NCI-H774 (cell line): ENCODE data around the gene C3AR1.
"Not testable (repeated sequence)": the region's sequence is repeated elsewhere in the genome, so short reads cannot be mapped to it uniquely, and the experiment has no call there.

Experiments
- DNase-seq: peaks from one replicate; lab custom pipeline; 2025; lab: John Stamatoyannopoulos, UW

C3AR1 gene

DNA sequence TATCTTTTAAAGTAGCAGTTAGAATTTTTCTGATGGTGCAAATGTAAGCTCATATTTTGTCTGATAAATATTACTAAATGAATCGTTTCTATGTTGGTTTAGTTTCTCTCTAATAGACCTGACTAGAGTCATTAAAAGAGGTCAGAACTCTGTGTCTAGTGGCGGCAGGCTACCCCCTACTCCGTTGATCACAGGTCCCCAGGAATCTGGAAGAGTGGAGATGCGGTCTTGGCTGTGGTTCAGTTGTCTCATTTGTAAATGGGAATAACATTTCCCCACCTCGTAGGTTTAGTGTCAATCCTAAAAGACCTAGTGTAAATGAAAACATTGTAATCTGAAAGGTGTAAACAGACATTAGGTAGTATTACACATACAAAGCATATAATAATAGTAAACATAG is 38.3 kb downstream of the C3AR1 start:
- no peak for DNase-seq

DNA sequence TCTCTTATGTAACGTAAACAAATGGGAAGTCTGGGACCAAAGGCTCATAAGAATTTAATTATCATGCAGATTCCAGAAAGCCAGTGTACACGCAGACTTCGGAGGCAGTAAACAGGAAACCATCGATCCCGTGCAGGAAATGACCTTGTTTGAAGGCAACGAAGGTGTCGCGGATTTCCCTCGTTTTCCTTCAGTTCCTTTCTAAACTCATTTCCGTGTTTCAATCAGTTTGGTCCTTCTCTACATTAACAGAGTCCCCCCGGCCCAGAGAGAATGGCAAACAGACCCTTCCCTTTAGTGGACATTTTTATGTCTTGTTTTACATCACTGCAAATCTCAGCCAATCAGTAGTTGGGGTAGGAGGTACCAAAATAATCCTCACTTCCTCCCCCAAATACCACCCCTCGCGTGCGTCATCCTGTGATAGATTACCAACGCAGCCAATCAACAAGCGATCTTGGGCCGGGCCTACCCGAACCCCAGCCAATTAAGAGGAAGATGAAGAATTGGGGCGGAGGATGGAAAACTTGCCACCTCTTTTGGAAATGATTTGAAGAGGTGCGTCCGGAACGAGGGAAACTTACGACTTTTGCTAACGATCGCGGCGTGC is 39.8 kb downstream of the C3AR1 start:
- DNase-seq: peak; percentile 99

DNA sequence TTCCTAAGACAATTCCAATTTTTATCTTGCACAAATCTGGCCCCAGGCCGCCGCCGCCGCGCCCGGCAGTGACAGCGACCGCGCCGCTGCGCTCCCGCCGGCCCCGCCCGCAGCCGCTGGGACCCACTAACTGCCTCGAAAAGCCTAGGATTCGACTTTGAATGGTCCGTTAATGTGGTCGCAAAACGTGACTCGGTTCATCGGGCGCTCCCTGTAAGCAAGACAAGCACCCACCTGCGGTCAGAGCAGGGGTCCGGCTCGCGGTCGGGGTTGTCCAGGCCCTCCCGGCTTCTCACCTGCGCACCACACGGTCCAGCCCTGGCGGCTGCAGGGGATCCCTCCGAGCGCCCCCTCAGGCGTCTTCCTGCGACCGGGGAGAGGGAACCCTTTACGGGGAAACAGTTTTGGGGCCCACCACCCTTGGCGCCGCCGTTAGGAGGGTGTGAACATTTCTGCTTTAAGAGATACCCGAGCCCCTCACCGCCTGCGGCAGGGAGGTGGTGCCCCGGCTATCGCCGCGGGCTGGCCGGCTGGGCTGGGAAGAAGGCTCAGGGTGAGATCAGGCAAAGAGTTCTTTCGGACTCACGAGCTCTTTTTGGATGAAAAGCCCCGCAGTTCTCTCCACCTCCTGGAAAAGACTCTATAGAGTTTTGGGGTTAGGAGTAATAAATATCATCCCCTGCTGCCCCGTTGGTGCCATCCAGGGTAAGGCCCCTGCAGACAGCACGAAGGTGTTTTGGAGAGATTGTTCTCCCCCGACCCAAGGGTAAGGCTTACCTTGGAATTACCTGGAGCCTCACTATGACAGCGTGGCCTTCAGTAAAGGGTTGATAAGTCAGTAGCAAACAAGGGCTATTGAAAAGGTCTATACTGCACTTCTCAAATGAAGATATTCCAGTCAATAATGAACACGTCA is 47.2 kb downstream of the C3AR1 start:
- no peak for DNase-seq

DNA sequence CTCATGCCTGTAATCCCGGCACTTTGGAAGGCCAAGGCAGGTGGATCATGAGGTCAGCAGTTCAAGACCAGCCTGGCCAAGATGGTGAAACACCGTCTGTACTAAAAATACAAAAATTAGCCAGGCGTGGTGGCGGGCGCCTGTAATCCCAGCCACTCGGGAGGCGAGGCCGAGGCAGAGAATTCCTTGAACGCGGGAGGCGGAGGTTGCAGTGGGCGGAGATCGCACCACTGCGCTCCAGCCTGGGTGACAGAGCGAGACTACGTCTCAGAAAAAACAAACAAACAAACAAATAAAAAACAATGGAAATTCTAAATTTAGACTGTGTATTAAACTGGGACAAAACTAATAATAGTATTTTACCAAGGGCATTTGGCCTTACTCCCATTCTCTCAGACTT is 47.9 kb downstream of the C3AR1 start:
- DNase-seq: not testable (repeated sequence)

DNA sequence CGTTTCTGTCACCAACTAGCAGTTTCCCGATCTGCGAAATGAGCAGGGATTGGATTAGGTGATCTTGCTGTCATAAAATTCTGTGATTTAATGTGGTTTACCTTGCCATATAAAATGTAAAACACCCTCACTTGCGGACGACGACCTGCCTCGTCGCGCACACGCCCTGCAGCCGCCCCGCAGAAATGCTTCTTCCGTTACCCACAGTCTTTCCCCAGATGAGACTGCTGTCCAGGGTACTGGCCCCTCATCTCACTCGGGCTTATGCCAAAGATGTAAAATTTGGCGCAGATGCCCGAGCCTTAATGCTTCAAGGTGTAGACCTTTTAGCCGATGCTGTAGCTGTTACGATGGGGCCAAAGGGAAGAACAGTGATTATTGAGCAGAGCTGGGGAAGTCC is 51.3 kb downstream of the C3AR1 start:
- no peak for DNase-seq

DNA sequence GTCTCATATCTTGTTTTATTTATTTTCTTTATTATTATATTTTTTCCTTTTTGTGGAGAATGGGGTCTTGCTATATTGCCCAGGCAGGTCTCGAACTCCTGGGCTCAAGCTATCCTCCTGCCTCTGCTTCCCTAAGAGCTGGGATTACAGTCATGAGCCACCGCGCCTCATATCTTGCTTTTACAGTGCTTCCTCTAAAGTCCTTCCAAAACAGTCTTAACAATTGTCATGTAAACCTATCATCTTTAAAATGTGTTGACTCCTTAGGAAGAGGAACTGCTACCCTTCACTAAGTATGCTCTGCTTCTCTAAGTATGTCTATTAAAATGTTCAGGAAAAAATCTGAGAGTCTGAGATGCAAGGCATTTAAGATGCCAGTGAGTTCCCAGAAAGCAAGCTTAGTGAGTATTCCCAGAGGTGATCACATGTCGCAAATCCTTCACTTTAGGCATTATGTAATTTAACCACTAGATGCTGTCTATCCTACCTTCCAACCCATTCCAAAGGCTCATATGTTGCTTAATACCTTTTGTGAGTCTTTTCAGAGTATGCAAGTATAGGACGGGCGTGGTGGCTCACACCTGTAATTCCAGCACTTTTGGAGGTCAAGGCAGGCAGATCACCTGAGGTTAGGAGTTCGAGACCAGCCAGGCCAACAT is 53.4 kb downstream of the C3AR1 start:
- no peak for DNase-seq

DNA sequence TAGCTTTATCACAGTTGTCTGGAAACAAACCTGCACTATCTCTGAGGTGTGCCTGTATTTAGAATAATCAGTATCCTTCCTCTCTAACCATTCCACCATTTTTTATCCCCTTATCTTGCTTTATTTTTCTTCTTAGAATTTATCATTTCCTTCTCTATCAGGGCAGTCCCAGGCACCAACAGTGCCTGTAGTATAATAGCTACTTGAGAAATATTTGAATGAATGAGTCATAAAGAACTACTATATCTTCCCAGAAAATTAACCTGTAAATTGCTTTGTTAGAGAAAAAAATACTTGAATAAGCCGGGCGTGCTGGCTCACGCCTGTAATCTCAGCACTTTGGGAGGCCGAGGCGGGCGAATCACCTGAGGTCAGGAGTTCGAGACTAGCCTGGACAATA is 54.8 kb downstream of the C3AR1 start:
- DNase-seq: no peak
